ENCODE data around the gene KRT32.

- TF ChIP-seq CTCF (IDR thresholded peaks at IDR 0.05) (no peak), POLR2A (IDR thresholded peaks at IDR 0.05) (no peak)
Measured at GRCh38 chr17:41476866-41477815, 10.0 kb upstream of the KRT32 start.

Data from vagina (tissue), 2 donors.